Measurements from ENCODE around the gene USP40. TPM values are rescaled to one million over a fixed set of nuclear protein-coding genes. Genes with fewer than 3 reads are reported as not detected.

The USP40 gene
- total RNA-seq, 4 donors from 2014 or later = 30.7 to 113 (median 41.3) TPM

GRCh38 chr2:233482616-233483015, 84.0 kb downstream of the USP40 start:
- DNase-seq = no peak
- intact Hi-C loops (cut with DNase I; ENCODE audit: low total_unique reads) (no loop called here), in situ Hi-C loops (cut with MboI; ENCODE audit: low pct_ligation_motif_present in 1 of 4, low pct_unique_long_range_greater_than_20kb in 1 of 4, low sequenced_read_pairs in 3 of 4) (no loop called here)
- H3K27ac ChIP-seq = no peak overlapping the region
- TF ChIP-seq POLR2AphosphoS5 (IDR thresholded peaks at IDR 0.05) = no peak
- no peak for TF ChIP-seq POLR2A (IDR thresholded peaks at IDR 0.05)
- TF ChIP-seq CTCF (IDR thresholded peaks at IDR 0.05) = no peak
- no peak for TF ChIP-seq EP300 (IDR thresholded peaks at IDR 0.05; ENCODE audit: low read depth)
- no peaks in the 10 kb centered on the region for H3K9me3 ChIP-seq
- peaks cover 0 to 6% (median 1%) of the 10 kb centered on the region in 4 donors for H3K4me1 ChIP-seq
- 80% methylated on average over 5 of the region's 5 CpGs; no CpG with 5 or more reads in 1 of the 2 donors for WGBS, 2 donors (ENCODE audit: low coverage in 1 of 2)
- no peak overlapping the region for H3K4me3 ChIP-seq
- no peaks in the 10 kb centered on the region for H3K27me3 ChIP-seq
- H3K36me3 ChIP-seq = peaks cover 0 to 38% (median 13%) of the 10 kb centered on the region in 4 donors

- WGBS, 2 donors (ENCODE audit: low coverage in 1 of 2) = 67 to 79% methylated on average over 4 to 22 of the region's 22 CpGs
- H3K4me1 ChIP-seq = peaks cover 0 to 6% (median 1%) of the 10 kb centered on the region in 4 donors
- H3K9me3 ChIP-seq = no peaks in the 10 kb centered on the region
- intact Hi-C loops (cut with DNase I; ENCODE audit: low total_unique reads) (no loop called here), in situ Hi-C loops (cut with MboI; ENCODE audit: low pct_ligation_motif_present in 1 of 4, low pct_unique_long_range_greater_than_20kb in 1 of 4, low sequenced_read_pairs in 3 of 4) (no loop called here)
- H3K27me3 ChIP-seq = no peaks in the 10 kb centered on the region
- no peak overlapping the region for H3K4me3 ChIP-seq
- DNase-seq = no peak
- peak overlapping the region in 2 of 4 donors; percentile 22 to 65 for H3K27ac ChIP-seq
- TF ChIP-seq CTCF (IDR thresholded peaks at IDR 0.05) (no peak), POLR2AphosphoS5 (IDR thresholded peaks at IDR 0.05) (peak in 2 of 3 donors; percentile 16 to 25)
- peaks cover 0 to 47% (median 13%) of the 10 kb centered on the region in 4 donors for H3K36me3 ChIP-seq
These were observed 85.0 kb downstream of the USP40 start for GRCh38 chr2:233481368-233482142.

GRCh38 chr2:233480490-233481202, 85.9 kb downstream of the USP40 start:
- no peaks in the 10 kb centered on the region for H3K27me3 ChIP-seq
- intact Hi-C loops (cut with DNase I; ENCODE audit: low total_unique reads) (no loop called here), in situ Hi-C loops (cut with MboI; ENCODE audit: low pct_ligation_motif_present in 1 of 4, low pct_unique_long_range_greater_than_20kb in 1 of 4, low sequenced_read_pairs in 3 of 4) (no loop called here)
- H3K36me3 ChIP-seq = peaks cover 0 to 46% (median 11%) of the 10 kb centered on the region in 4 donors
- peaks cover 0 to 6% (median 1%) of the 10 kb centered on the region in 4 donors for H3K4me1 ChIP-seq
- no peak overlapping the region for H3K4me3 ChIP-seq
- WGBS, 2 donors (ENCODE audit: low coverage in 1 of 2) = 80 to 90% methylated on average over 2 to 21 of the region's 21 CpGs
- H3K27ac ChIP-seq = peak overlapping the region in 2 of 4 donors; percentile 22 to 65
- H3K9me3 ChIP-seq = no peaks in the 10 kb centered on the region
- DNase-seq = peak; percentile 52
- peak in 3 of 5 experiments; percentile 6 to 36 (median 10) for TF ChIP-seq CTCF (IDR thresholded peaks at IDR 0.05)
- no peak for TF ChIP-seq EP300 (IDR thresholded peaks at IDR 0.05; ENCODE audit: low read depth)

DNA sequence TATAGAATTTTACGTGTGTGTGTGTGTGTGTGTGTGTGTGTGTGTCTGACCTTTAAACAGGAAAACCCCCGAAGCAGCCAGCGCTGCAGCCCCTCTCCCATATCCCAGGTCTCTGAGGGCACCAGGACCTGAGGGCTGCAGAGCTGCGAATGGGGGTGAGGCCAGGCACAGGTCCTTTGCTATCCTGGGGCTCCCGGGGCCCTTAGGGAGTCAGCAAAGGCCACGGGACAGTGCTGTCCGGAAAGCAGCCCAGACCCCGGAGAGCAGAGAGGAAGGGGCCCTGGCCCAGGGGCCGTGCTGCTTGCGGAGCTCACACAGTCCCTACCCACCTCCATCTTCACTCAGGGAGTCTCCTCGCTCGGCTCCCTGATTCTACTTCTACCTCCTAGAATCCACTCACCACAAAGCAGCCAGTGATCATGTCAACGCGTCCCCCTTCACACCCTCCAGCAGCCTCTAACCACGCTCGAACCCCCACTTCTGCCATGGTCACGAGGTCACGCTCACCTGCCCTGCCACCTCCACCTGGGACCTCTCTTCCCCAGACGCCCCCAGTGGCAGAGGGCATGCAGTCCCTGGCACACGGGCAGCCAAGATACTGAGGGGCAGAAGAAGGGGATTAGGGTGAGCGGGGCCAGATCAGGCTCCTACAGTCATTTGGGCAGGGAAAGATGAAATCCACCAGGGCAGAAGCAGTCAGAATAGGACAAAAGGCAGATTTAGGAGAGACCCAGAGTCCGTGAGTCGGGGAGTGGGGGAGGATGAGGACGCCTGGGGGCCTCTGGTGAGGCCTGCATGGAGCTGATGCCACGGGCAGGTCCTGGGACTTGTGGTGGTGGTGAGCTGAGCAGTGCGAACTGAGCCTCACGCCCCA, 86.7 kb downstream of the USP40 start:
- intact Hi-C loops (cut with DNase I; ENCODE audit: low total_unique reads) (no loop called here), in situ Hi-C loops (cut with MboI; ENCODE audit: low pct_ligation_motif_present in 1 of 4, low pct_unique_long_range_greater_than_20kb in 1 of 4, low sequenced_read_pairs in 3 of 4) (no loop called here)
- no peaks in the 10 kb centered on the region for H3K27me3 ChIP-seq
- H3K36me3 ChIP-seq = peaks cover 0 to 38% (median 8%) of the 10 kb centered on the region in 4 donors
- no peaks in the 10 kb centered on the region for H3K9me3 ChIP-seq
- no peak for TF ChIP-seq POLR2AphosphoS5 (IDR thresholded peaks at IDR 0.05)
- TF ChIP-seq CTCF (IDR thresholded peaks at IDR 0.05) = no peak
- TF ChIP-seq EP300 (IDR thresholded peaks at IDR 0.05; ENCODE audit: low read depth) = no peak
- no peak for TF ChIP-seq POLR2A (IDR thresholded peaks at IDR 0.05)
- peaks cover 0 to 6% (median 1%) of the 10 kb centered on the region in 4 donors for H3K4me1 ChIP-seq
- no peak for DNase-seq
- H3K4me3 ChIP-seq = no peak overlapping the region
- WGBS, 2 donors (ENCODE audit: low coverage in 1 of 2) = 80 to 87% methylated on average over 1 to 27 of the region's 27 CpGs
- no peak overlapping the region for H3K27ac ChIP-seq
